Fibroblast of lung (primary cell): Measurements from ENCODE around the gene ZNF266. TPM values are rescaled to one million over a fixed set of nuclear protein-coding genes. Genes with fewer than 3 reads are reported as not detected.

ENCODE experiments used
- DNase-seq, 2 donors: peaks; one replicate each; pipeline versions ENCODE4 v3.0.0 to v3.0.0-alpha.2; 2010; ENCODE audit warnings: low read depth in 2 of 2
- H2AFZ ChIP-seq: 2 replicates; pipeline ENCODE4 v1.5.1; 2012; ENCODE audit warnings: low read length, control low read depth, inconsistent platforms
- H3K27ac ChIP-seq: 2 replicates; pipeline ENCODE4 v1.5.1; 2011; ENCODE audit warnings: low read length, control low read depth; ENCODE audit not compliant: insufficient read depth
- H3K27me3 ChIP-seq: 2 replicates; pipeline ENCODE4 v1.5.1; 2011; ENCODE audit warnings: mild to moderate bottlenecking, low read length; ENCODE audit not compliant: control insufficient read depth, insufficient read depth
- H3K36me3 ChIP-seq: 2 replicates; pipeline ENCODE4 v1.5.1; 2011; ENCODE audit warnings: low read length; ENCODE audit not compliant: control insufficient read depth, insufficient read depth
- H3K4me1 ChIP-seq: 2 replicates; pipeline ENCODE4 v1.5.1; 2011; ENCODE audit warnings: low read length; ENCODE audit not compliant: control insufficient read depth, insufficient read depth; ENCODE audit errors: extremely low read depth
- H3K4me2 ChIP-seq: 2 replicates; pipeline ENCODE4 v1.5.1; 2011; ENCODE audit warnings: low read length, control low read depth; ENCODE audit not compliant: insufficient read depth; ENCODE audit errors: extremely low read depth
- H3K4me3 ChIP-seq, 4 experiments: fragments of 200-600 bp in 1 of 4; sonication (generic) in 1 of 4; replicated peaks in 1 of 4; 2 replicates each; pipeline ENCODE4 v1.5.1; 2011 to 2016; ENCODE audit warnings: low read length in 4 of 4, low read depth in 3 of 4, mild to moderate bottlenecking in 3 of 4, control low read depth in 2 of 4, inconsistent platforms in 1 of 4, mixed read lengths in 1 of 4; ENCODE audit not compliant: insufficient read depth in 1 of 4; ENCODE audit errors: control extremely low read depth in 1 of 4
- H3K79me2 ChIP-seq: 2 replicates; pipeline ENCODE4 v1.5.1; 2012; ENCODE audit warnings: mild to moderate bottlenecking, low read length, inconsistent platforms; ENCODE audit not compliant: control insufficient read depth, insufficient read depth
- H3K9ac ChIP-seq: 2 replicates; pipeline ENCODE4 v1.5.1; 2011; ENCODE audit warnings: mild to moderate bottlenecking, low read length, control low read depth; ENCODE audit not compliant: insufficient read depth
- H3K9me3 ChIP-seq: 2 replicates; pipeline ENCODE4 v1.5.1; 2012; ENCODE audit warnings: low read depth, low read length; ENCODE audit not compliant: control insufficient read depth, insufficient read depth
- H4K20me1 ChIP-seq: 2 replicates; pipeline ENCODE4 v1.5.1; 2011; ENCODE audit warnings: low read length; ENCODE audit not compliant: control insufficient read depth, insufficient read depth; ENCODE audit errors: extremely low read depth
- CTCF ChIP-seq, 2 donors: IDR thresholded peaks in 1 of 2; conservative IDR thresholded peaks in 1 of 2; 1 replicate in 1 of 2; 2 replicates in 1 of 2; pipeline ENCODE4 v1.5.1; 2011 to 2012; ENCODE audit warnings: low read length in 2 of 2, control low read depth in 1 of 2, inconsistent platforms in 1 of 2, low read depth in 1 of 2, mild to moderate bottlenecking in 1 of 2
- EZH2 ChIP-seq: IDR thresholded peaks from 2 replicates; pipeline ENCODE4 v1.5.1; 2012; ENCODE audit warnings: low read length, control low read depth, mild to moderate bottlenecking; ENCODE audit errors: missing control alignments
- polyA plus RNA-seq, 2 donors: library from polyadenylated mRNA; depleted of rRNA in 1 of 2; stranded (reverse) in 1 of 2; unstranded in 1 of 2; fragments of >200 nt; gene quantifications; 2 replicates each; pipeline ENCODE4 v1.2.1, GENCODE V29; 2011 to 2012; ENCODE audit warnings: missing spikeins in 1 of 2
- total RNA-seq: library from RNA; depleted of rRNA; stranded (reverse); fragments of >200 nt; gene quantifications from 2 replicates; pipeline ENCODE4 v1.2.1, GENCODE V29; 2014

Gene ZNF266
- total and polyA plus RNA-seq, 2 donors (not counting 1 experiment from before 2014, with no cell fraction given), result 10.7 to 14.4 TPM

GRCh38 chr19:9413240-9413954 is 22.0 kb downstream of the ZNF266 start:
- Histone ChIP-seq H3K9ac (no peak overlapping the region), H4K20me1 (no peaks in the 10 kb centered on the region), H3K4me2 (no peak overlapping the region), H3K27me3 (no peaks in the 10 kb centered on the region), H2AFZ (no peak overlapping the region), H3K4me1 (no peaks in the 10 kb centered on the region), H3K36me3 (peaks cover 8% of the 10 kb centered on the region), H3K27ac (no peak overlapping the region), H3K4me3 (no peak overlapping the region), H3K79me2 (no peaks in the 10 kb centered on the region), H3K9me3 (peaks cover 6% of the 10 kb centered on the region)
- no peak for TF ChIP-seq EZH2
- no peak for TF ChIP-seq CTCF (conservative IDR thresholded peaks at IDR 0.05 in 1 of 2, IDR thresholded peaks at IDR 0.05 in 1 of 2; ENCODE audit: low read depth in 1 of 2, low read length in 2 of 2)
- DNase-seq, result peak in 1 of 2 donors; percentile 4

DNA sequence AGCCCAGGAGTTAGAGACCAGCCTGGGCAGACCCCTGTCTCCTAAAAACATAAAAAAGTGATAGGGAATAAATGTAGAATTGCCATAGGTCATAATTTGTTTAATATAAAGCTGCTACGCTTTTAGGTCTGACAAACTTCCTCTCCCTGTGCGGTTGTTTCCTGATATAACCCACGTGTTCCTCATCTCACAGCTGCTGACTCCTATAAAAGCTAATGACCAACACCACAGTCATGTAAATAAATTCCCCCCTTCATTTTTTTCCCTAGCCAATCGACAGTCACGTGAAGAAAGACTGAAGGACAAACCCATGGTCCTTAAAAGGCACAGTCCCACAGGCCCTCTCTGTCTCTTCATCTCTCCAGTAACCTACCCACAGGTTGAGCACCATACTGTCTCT is 27.5 kb downstream of the ZNF266 start:
- Histone ChIP-seq H3K9ac (no peak overlapping the region), H2AFZ (no peak overlapping the region), H3K4me3 (peak overlapping the region in 3 of 4 experiments; percentile 72 to 84 (median 81)), H3K4me1 (no peaks in the 10 kb centered on the region), H3K9me3 (peaks cover 2% of the 10 kb centered on the region), H3K4me2 (no peak overlapping the region), H3K36me3 (no peaks in the 10 kb centered on the region), H3K27me3 (no peaks in the 10 kb centered on the region), H3K27ac (no peak overlapping the region), H3K79me2 (no peaks in the 10 kb centered on the region), H4K20me1 (no peaks in the 10 kb centered on the region)
- TF ChIP-seq CTCF (conservative IDR thresholded peaks at IDR 0.05 in 1 of 2, IDR thresholded peaks at IDR 0.05 in 1 of 2; ENCODE audit: low read depth in 1 of 2, low read length in 2 of 2), result no peak
- no peak for TF ChIP-seq EZH2
- no peak for DNase-seq

DNA sequence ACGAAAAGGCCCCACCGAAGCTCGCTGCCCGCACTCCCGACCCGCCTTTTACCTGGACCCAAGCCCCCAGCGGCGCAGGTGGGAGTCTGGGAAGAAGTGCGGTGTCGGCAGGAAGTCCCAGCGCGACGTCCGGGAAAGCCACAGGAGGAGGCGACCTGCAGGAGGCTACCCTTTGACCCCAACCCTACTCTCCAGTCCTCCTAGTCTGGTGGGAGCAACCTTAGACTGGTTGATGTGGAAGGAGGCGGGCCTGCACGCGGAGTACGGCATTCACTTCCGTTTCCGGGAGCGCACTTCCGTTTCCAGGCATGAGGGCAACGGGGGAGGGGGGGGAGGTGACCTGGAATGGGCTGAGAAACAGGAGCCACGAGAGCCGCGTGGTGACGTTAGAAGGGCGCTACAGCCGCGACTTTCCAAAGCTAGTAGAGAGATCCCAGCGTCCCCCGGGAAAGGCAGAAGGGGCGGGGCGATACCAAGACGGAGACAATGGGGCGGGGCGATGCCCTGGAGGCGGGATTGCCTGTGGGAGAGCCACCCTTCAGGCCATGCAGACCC is 28.5 kb downstream of the ZNF266 start:
- H4K20me1 ChIP-seq, result no peaks in the 10 kb centered on the region
- H3K4me2 ChIP-seq, result peak overlapping the region; percentile 85
- TF ChIP-seq EZH2 (no peak), CTCF (conservative IDR thresholded peaks at IDR 0.05 in 1 of 2, IDR thresholded peaks at IDR 0.05 in 1 of 2; ENCODE audit: low read depth in 1 of 2, low read length in 2 of 2) (no peak)
- no peaks in the 10 kb centered on the region for H3K27me3 ChIP-seq
- no peaks in the 10 kb centered on the region for H3K4me1 ChIP-seq
- peak overlapping the region; percentile 99 for H2AFZ ChIP-seq
- peak overlapping the region; percentile 63 for H3K9ac ChIP-seq
- no peaks in the 10 kb centered on the region for H3K36me3 ChIP-seq
- peak overlapping the region; percentile 68 for H3K27ac ChIP-seq
- peak overlapping the region; percentile 72 to 87 (median 82) for H3K4me3 ChIP-seq
- peak; percentile 87 to 94 for DNase-seq
- no peaks in the 10 kb centered on the region for H3K79me2 ChIP-seq
- no peaks in the 10 kb centered on the region for H3K9me3 ChIP-seq
